GM12878 (cell line): ENCODE data around the gene SNX32. TPM values are rescaled to one million over a fixed set of nuclear protein-coding genes. Genes with fewer than 3 reads are reported as not detected.

Source experiments
- ASH2L ChIP-seq: fragments of 300-600, 200-600 bp; sonication (generic); IDR thresholded peaks from 2 replicates; pipeline ENCODE4 v1.6.1; 2017; ENCODE audit warnings: low read depth, mild to moderate bottlenecking, borderline replicate concordance
- BACH1 ChIP-seq: fragments of 450-650 bp; IDR thresholded peaks from 2 replicates; pipeline ENCODE4 v1.6.1; 2017; ENCODE audit warnings: mild to moderate bottlenecking, borderline replicate concordance
- BHLHE40 ChIP-seq, 2 experiments: fragments of 450-650 bp in 1 of 2; IDR thresholded peaks; 2 replicates each; pipeline ENCODE4 v1.6.1; 2011 to 2017; ENCODE audit warnings: low read depth in 2 of 2, borderline replicate concordance in 1 of 2, improper control_type of control experiment in 1 of 2, low read length in 1 of 2, mild to moderate bottlenecking in 1 of 2
- ETV6 ChIP-seq, 2 experiments: fragments of 450-650 bp in 1 of 2; IDR thresholded peaks in 1 of 2; conservative IDR thresholded peaks in 1 of 2; 2 replicates each; pipeline ENCODE4 v1.6.1; 2014; ENCODE audit warnings: antibody characterized with exemption in 1 of 2, borderline replicate concordance in 1 of 2, low read depth in 1 of 2, mild to moderate bottlenecking in 1 of 2, moderate library complexity in 1 of 2
- GATAD2B ChIP-seq: fragments of 450-650 bp; conservative IDR thresholded peaks from 2 replicates; pipeline ENCODE4 v1.6.1; 2017; ENCODE audit warnings: low read depth, mild to moderate bottlenecking, moderate library complexity
- HDAC2 ChIP-seq: fragments of 200-600 bp; sonication (generic); IDR thresholded peaks from 2 replicates; pipeline ENCODE4 v1.6.1; 2017
- HDGF ChIP-seq: fragments of 450-650 bp; IDR thresholded peaks from 2 replicates; pipeline ENCODE4 v1.6.1; 2016; ENCODE audit warnings: antibody characterized with exemption
- IKZF1 ChIP-seq: fragments of 450-650 bp; conservative IDR thresholded peaks from 2 replicates; pipeline ENCODE4 v1.6.1; 2017; ENCODE audit warnings: antibody characterized with exemption, mild to moderate bottlenecking
- JUND ChIP-seq: IDR thresholded peaks from 2 replicates; pipeline ENCODE4 v1.6.1; 2012; ENCODE audit warnings: low read depth, mild to moderate bottlenecking, low read length, improper control_type of control experiment, moderate library complexity
- NFIC ChIP-seq: IDR thresholded peaks from 2 replicates; pipeline ENCODE4 v1.6.1; 2012; ENCODE audit warnings: low read depth, mild to moderate bottlenecking, inconsistent platforms, low read length, moderate library complexity
- NFXL1 ChIP-seq: fragments of 450-650 bp; IDR thresholded peaks from 2 replicates; pipeline ENCODE4 v1.6.1; 2017; ENCODE audit warnings: antibody characterized with exemption, mild to moderate bottlenecking, borderline replicate concordance
- NFYA ChIP-seq: IDR thresholded peaks from 2 replicates; pipeline ENCODE4 v1.6.1; 2011; ENCODE audit warnings: low read depth, mild to moderate bottlenecking, low read length, improper control_type of control experiment, borderline replicate concordance
- NR2F1 ChIP-seq: fragments of 450-650 bp; conservative IDR thresholded peaks from 2 replicates; pipeline ENCODE4 v1.6.1; 2017; ENCODE audit warnings: mild to moderate bottlenecking
- PAX8 ChIP-seq: fragments of 450-650 bp; IDR thresholded peaks from 2 replicates; pipeline ENCODE4 v1.6.1; 2017; ENCODE audit warnings: mild to moderate bottlenecking, moderate library complexity
- PBX3 ChIP-seq: IDR thresholded peaks from 2 replicates; pipeline ENCODE4 v1.6.1; 2011; ENCODE audit warnings: mild to moderate bottlenecking, low read depth, low read length, moderate library complexity; ENCODE audit not compliant: insufficient replicate concordance
- PML ChIP-seq: IDR thresholded peaks from 2 replicates; pipeline ENCODE4 v1.6.1; 2012; ENCODE audit warnings: low read length, inconsistent platforms
- RAD21 ChIP-seq: IDR thresholded peaks from 2 replicates; pipeline ENCODE4 v1.6.1; 2011; ENCODE audit warnings: mild to moderate bottlenecking, low read depth, low read length, moderate library complexity; ENCODE audit not compliant: insufficient read depth
- RB1 ChIP-seq: fragments of 450-650 bp; formaldehyde crosslinking; IDR thresholded peaks from 2 replicates; pipeline ENCODE4 v1.6.1; 2017; ENCODE audit warnings: mild to moderate bottlenecking, borderline replicate concordance
- SMARCA5 ChIP-seq: fragments of 450-650 bp; IDR thresholded peaks from 2 replicates; pipeline ENCODE4 v1.6.1; 2017; ENCODE audit warnings: mild to moderate bottlenecking
- SUPT20H ChIP-seq: IDR thresholded peaks from 2 replicates; pipeline ENCODE4 v1.6.1; 2011; ENCODE audit warnings: low read depth, mild to moderate bottlenecking, low read length, moderate library complexity, borderline replicate concordance; ENCODE audit not compliant: control insufficient read depth
- TAF1 ChIP-seq: IDR thresholded peaks from 2 replicates; pipeline ENCODE4 v1.6.1; 2011; ENCODE audit warnings: mild to moderate bottlenecking, low read depth, low read length, borderline replicate concordance
- ZNF384 ChIP-seq: IDR thresholded peaks from 2 replicates; pipeline ENCODE4 v1.6.1; 2012; ENCODE audit warnings: low read depth, mild to moderate bottlenecking, low read length, improper control_type of control experiment, borderline replicate concordance
- ZNF687 ChIP-seq: fragments of 450-650 bp; IDR thresholded peaks from 2 replicates; pipeline ENCODE4 v1.6.1; 2017; ENCODE audit warnings: mild to moderate bottlenecking, moderate library complexity
- polyA plus RNA-seq, 11 experiments: library from polyadenylated mRNA; depleted of rRNA in 4 of 11; unstranded in 6 of 11; stranded (reverse) in 5 of 11; fragments of >200 nt; fragmentation: Nextera tagmentation in 4 of 11; fragmentation: Illumina TruSeq in 1 of 11; extraction: Ambion mirVana in 4 of 11; extraction: Trizol in 1 of 11; gene quantifications; 1 replicate in 1 of 11; 2 replicates in 10 of 11; pipeline versions ENCODE4 v1.2.1 to v1.2.3, GENCODE V29; 2011 to 2016; ENCODE audit warnings: inconsistent platforms in 2 of 11, missing spikeins in 2 of 11, low read depth in 1 of 11
- total RNA-seq, 4 experiments: library from RNA; depleted of rRNA in 3 of 4; stranded (reverse); fragments of >200 nt in 3 of 4; fragmentation: Illumina TruSeq in 1 of 4; extraction: Trizol in 1 of 4; gene quantifications; 2 replicates each; pipeline versions ENCODE4 v1.2.1 to v1.2.3, GENCODE V29; 2013 to 2021
- TF ChIP-seq, protein P1 (sequence below): IDR thresholded peaks from 2 replicates; pipeline ENCODE4 v1.6.1; 2011; ENCODE audit warnings: borderline replicate concordance, low read depth, mild to moderate bottlenecking, moderate library complexity, mixed read lengths, low read length; ENCODE audit not compliant: insufficient read depth; ENCODE audit errors: extremely low read length

The SNX32 gene
- total and polyA plus RNA-seq, 10 of the 15 experiments (the other 5 are each of a cell fraction or from before 2014, with no cell fraction given): 0.04 to 1.5 (median 0.11) TPM; not detected in 1

GRCh38 chr11:65860278-65861164, 26.8 kb downstream of the SNX32 start, which contains the start of gene MUS81 (continued):
- TF ChIP-seq PBX3 (peak; percentile 56), PAX8 (no peak), BACH1 (no peak; the same call in 1 of the 2 replicates), BHLHE40 (IDR thresholded peaks at IDR 0.05; ENCODE audit: borderline replicate concordance in 1 of 2, low read depth in 2 of 2, low read length in 1 of 2) (peak in 1 of 2 experiments; percentile 24; a peak in 1 of 4 replicates), HDAC2 (no peak), GATAD2B (no peak), ETV6 (conservative IDR thresholded peaks at IDR 0.05 in 1 of 2, IDR thresholded peaks at IDR 0.05 in 1 of 2; ENCODE audit: borderline replicate concordance in 1 of 2, low read depth in 1 of 2) (no peak; a peak in 1 of 4 replicates), RAD21 (peak; percentile 9; the same call in 1 of the 2 replicates), SUPT20H (no peak), NFIC (no peak), JUND (no peak), NFYA (no peak), NR2F1 (peak; percentile 17; the same call in 1 of the 2 replicates), HDGF (no peak), ZNF687 (0 out of 2 replicates have a peak, but pooled peaks have one; percentile 6), PML (no peak), TAF1 (peak; percentile 88), SMARCA5 (peak; percentile 18; the same call in 1 of the 2 replicates), RB1 (peak; percentile 80; the same call in 1 of the 2 replicates), ASH2L (no peak), ZNF384 (no peak), IKZF1 (peak; percentile 88), NFXL1 (no peak)
- TF ChIP-seq, protein P1, sequence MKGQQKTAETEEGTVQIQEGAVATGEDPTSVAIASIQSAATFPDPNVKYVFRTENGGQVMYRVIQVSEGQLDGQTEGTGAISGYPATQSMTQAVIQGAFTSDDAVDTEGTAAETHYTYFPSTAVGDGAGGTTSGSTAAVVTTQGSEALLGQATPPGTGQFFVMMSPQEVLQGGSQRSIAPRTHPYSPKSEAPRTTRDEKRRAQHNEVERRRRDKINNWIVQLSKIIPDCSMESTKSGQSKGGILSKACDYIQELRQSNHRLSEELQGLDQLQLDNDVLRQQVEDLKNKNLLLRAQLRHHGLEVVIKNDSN: no peak
